NT2/D1 (cell line): ENCODE results near the gene POTEH.
"Not testable (repeated sequence)": the region's sequence is repeated elsewhere in the genome, so short reads cannot be mapped to it uniquely, and the experiment has no call there.

ENCODE experiments used
- SUZ12 ChIP-seq: IDR thresholded peaks from 2 replicates; pipeline ENCODE4 v1.6.1; 2011; ENCODE audit not compliant: insufficient read length, insufficient read depth; ENCODE audit errors: extremely low read depth
- YY1 ChIP-seq: IDR thresholded peaks from 2 replicates; pipeline ENCODE4 v1.6.1; 2011; ENCODE audit not compliant: insufficient read length, insufficient read depth
- ZNF274 ChIP-seq: IDR thresholded peaks from 2 replicates; pipeline ENCODE4 v1.6.1; 2011; ENCODE audit warnings: mild to moderate bottlenecking, low read depth, low read length

DNA sequence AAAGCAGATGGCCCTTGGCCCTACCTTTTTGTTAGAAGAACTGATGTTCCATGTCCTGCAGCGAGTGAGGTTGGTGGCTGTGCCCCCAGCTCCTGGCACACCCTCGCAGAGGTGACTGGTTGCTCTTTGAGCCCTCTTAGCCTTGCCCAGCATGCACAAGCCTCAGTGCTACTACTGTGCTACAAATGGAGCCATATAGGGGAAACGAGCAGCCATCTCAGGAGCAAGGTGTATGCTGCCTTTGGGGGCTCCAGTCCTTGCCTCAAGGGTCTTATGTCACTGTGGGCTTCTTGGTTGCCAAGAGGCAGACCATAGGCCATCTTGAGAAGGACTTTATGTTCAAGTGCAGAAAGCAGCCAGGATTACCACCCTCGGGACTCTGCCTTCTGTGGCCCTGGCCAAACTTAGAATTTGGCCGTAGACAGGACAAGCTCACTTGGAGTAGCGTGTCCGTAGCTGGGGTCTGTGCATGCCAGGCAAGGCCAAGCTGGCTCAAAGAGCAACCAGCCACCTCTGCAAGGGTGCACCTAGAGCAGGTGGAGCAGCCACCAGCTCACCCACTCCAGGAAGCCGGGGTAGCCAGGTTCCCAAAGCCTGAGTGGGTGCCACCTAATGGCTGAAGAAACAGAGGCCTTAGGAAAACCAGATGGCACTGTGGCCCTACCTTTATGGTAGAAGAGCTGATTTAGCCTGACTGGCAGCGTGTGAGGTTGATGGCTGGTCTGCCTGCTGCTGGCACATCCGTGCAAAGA, 48.5 kb downstream of the POTEH start:
- TF ChIP-seq ZNF274, SUZ12, YY1: not testable (repeated sequence)
